AG09319 (cell line): ENCODE measurements around the gene TXK.

Experiments used
- DNase-seq: peaks from one replicate; pipeline ENCODE4 v3.0.0-alpha.2; 2010; ENCODE audit warnings: low read depth; ENCODE audit errors: extremely low read depth
- CTCF ChIP-seq: IDR thresholded peaks from 2 replicates; pipeline ENCODE4 v1.5.1; 2011; ENCODE audit warnings: low read depth, mild to moderate bottlenecking, inconsistent platforms, low read length, moderate library complexity

The TXK gene

GRCh38 chr4:48138511-48138910 lies 4.5 kb upstream of the TXK start:
- no peak for TF ChIP-seq CTCF
- DNase-seq: no peak

DNA sequence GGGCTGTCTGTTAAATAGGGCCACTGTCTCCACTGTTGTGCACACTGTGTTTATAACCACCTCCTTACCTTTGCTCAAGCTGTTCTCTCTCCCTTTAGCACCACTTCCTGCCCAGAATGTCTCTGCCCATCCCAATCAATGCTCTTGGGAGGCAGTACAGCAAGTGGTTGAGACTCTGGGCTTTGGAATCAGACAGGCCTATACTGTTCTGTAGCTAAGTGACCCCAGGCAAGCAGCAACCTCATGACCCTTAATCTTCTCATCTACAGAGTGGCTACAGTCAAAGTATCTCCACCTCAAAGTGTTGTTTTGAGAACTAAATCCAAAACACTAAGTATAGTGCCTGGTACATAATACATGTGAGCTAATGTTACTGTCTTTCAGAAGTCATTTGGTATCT lies 3.8 kb upstream of the TXK start:
- TF ChIP-seq CTCF: no peak
- DNase-seq: no peak

DNA sequence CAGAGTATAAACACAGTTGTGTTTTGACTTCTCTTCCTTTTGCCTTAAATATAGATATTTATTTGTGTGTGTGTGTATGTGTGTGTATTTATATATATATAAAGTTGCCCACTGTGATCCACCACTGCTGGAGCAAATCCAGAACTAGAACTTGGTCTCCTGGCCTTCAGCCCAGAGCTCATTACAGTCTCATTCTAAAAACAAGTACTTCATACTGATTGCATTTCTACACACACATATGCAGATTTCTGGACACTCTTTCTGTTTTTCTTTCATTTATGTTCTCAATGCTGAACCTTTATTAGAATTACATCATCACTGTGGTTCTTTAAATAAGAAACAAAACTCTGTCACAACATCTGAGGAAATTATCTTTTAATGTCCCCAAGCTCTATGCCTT lies 381 bp downstream of the TXK start:
- DNase-seq: no peak

DNA sequence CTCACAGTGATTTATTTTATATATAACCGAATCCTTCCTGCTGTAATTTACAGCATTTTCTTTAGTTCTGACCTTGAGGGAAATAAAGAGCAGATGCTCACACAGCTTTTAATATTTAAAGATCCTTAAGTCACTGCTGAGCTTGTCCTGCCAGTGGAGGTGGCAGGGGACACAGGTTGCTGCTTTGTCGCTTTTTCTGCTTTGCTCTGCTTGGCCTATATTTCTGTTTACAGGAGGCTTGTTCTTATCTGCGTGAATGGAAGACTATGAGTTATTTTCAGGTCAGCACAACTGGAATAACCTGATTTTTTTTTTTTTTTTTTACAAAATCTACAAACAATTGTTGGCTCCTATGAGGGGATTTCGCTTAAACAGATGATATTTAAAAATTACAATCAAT lies 2.3 kb downstream of the TXK start:
- no peak for DNase-seq
- TF ChIP-seq CTCF: no peak

More for the DNA sequence above, 381 bp downstream of the TXK start:
- TF ChIP-seq CTCF: no peak

GRCh38 chr4:48130100-48130499 lies 4.0 kb downstream of the TXK start:
- no peak for TF ChIP-seq CTCF
- no peak for DNase-seq

DNA sequence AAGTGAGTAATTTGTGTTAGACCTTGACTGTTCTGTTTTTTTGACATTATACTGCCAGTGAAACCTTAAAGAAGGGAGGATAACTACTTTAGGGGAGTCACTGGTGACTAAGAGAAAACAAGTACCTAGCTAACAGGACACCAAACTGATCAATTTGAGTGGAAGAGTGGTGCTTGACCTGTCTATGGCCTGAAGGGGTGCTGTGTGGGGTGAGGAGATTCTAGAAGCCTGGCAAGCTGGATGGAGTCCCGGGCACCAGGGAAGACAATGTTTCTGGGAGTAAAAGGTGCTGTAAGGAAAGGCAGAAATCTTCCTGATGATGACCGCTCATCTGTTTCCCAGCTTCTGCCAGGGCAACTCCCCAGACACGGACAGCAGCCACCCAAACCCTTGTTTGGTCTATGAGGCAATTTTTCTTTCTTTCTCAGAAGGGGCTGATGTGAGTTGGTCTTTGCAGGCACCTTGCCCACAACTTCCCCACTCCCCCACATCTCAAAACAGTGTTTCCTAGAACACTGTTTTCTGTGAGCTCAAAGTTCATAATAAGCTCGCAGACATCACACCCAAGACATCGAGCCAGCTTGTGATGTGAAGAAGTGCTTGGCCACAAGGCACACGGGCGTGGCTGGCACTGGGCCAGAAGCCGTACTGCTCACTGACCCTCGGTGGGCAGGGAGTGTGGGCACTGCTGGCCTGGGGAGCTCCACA lies 4.6 kb downstream of the TXK start:
- no peak for TF ChIP-seq CTCF
- no peak for DNase-seq

DNA sequence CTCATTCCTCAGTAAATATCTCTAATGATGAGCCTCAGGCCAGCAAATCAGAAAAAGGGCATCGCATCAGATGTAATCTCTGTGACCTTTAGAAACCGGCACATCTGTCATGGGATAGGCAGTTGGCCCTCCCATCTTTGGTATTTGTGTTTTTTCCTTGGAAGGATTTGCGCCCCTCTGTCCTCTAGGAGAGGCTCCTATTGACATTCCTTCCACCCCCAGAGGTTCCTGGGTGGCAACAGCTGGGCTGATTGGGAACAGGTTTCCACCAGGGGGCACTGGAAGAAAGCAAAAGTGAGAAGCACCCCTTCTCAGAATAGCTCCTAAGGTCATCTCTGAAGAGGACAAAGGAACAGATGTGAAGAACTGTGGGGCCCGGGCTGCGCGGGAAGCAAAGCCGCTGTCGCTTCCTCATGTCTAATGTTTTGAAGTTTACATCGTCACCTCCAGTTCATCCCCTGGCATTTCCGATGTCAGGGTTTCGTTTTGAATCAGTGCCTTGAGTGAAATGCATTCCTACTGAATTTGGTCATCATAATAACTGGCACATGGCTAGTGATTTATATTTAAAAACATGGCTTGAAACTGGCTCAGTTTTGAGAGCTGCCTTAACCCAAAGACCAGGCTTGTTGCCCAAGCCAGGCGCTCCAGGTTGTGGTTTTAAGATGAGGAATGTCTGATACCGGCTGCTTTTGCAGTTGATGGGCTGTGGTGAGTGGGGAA lies 6.2 kb downstream of the TXK start:
- peak; percentile 67 for TF ChIP-seq CTCF
- peak; percentile 86 for DNase-seq
